NCI-H2227 (cell line): Measurements from ENCODE around the gene PIK3C2B.
"Not testable (repeated sequence)": the region's sequence is repeated elsewhere in the genome, so short reads cannot be mapped to it uniquely, and the experiment has no call there.

Experiments used
- DNase-seq: peaks from one replicate; lab custom pipeline; 2025; ENCODE audit not compliant: unreplicated experiment; lab: John Stamatoyannopoulos, UW

The PIK3C2B gene

DNA sequence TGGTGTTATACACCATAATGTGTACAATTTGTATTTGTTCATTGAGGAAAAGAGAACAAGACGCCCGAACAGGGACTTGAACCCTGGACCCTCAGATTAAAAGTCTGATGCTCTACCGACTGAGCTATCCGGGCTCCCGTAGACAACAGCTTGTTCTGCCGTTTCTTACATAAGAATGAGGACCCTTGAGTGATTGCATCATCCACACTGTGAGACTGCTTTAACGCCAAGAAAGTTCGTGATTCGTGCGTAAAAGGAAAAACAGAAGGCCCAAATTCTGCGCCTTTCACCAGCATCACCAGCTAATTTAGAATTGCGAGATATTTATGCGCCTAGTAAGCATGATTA, 12.3 kb upstream of the PIK3C2B start:
- peak; percentile 96 for DNase-seq

DNA sequence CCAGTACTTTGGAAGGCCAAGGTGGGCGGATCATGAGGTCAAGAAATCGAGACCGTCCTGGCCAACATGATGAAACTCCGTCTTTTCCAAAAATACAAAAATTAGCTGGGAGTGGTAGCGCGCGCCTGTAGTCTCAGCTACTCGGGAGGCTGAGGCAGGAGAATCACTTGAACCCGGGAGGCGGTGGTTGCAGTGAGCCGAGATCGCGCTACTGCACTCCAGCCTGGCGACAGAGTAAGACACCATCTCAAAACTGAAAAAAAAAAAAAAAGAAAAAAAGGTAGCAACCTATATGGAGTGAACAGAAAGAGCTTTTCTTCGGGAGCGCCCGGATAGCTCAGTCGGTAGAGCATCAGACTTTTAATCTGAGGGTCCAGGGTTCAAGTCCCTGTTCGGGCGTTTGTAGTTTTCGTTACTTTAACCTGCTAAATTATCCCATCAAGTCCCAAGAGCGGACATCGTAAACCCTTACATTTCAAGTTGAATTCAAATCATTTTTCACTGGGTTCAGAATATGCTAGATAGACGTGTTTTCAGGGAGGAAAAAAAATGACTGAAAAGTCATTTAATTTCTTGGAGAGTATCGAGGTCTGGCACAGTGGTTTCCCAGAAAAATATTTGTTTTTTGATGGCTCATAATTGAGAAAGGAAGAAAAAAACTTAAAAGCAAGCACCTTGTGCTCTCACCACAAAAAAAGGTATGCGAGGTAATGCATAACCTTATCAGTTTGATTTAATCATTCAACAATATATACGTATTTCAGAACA, 11.8 kb upstream of the PIK3C2B start:
- peak; percentile 90 for DNase-seq

- no peak for DNase-seq
Observed at GRCh38 chr1:204505674-204506200, 11.1 kb upstream of the PIK3C2B start.

DNA sequence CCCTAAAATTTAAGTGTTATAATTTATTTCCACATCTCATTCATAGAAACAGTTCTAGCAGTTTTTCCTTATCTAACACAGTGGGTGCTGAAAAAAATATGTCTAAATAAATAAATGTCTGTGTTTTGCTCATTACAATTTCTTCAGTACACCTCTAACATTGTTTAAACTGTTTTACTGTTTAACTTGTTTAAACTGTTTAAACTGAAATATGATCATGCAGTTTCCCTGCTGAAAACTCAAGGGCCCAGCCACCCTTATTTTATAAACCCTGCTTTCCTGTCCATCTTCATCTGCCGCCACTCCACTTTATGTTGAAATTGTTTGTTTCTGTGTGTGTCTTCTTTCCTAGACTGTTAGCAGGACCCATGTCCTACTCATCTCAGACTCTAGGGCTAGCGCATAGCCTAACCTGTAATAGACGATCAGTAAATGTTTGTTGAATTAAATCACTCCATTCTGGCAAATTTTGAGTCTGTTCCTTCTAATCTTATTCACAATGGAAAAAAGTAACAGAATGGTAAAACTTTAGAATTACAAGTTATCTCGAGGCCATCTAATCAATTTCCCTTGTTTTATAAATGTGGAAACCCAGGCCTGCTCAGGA, 9.4 kb upstream of the PIK3C2B start:
- peak; percentile 15 for DNase-seq

DNA sequence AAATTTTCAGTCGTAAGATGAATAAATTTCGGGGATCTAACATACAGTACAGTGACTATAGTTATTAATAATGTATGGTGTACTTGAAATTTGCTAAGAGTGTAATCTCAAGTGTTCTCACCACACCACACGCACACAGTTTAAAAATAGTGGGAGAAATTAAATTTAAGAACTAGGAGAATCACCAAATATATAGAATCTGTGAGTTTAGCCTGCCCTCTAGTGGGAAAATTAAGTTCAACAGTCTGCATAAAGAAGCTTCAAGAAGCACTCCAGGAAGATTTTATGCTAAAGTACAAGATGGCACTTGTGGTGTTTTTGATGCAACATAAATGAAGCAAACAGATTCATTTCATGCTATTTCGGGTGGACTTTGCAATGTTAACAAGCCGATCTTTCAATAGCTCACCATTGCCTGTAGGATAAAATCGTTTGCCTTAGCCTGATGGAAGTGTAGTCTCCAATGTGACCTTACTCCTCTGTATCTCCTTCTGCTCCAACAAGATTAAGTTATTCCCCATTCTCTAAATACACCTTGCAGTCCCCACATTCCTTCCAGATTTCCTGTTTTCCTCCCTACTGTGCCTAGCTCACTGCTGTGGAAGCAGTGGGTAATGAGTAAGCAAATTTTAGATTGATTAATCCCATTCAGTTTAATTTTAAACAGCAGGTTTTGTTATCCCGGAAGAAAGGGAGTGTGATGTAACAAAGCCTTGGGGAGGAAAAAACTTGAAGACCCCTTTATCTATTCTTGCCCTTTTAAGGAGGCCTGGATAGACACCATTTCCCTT, 8.7 kb upstream of the PIK3C2B start:
- peak; percentile 82 for DNase-seq

GRCh38 chr1:204502241-204502640, 7.6 kb upstream of the PIK3C2B start:
- DNase-seq = no peak

- DNase-seq = no peak
Observed at GRCh38 chr1:204499511-204500468, 5.2 kb upstream of the PIK3C2B start.

GRCh38 chr1:204498981-204499380, 4.4 kb upstream of the PIK3C2B start:
- DNase-seq = no peak

DNA sequence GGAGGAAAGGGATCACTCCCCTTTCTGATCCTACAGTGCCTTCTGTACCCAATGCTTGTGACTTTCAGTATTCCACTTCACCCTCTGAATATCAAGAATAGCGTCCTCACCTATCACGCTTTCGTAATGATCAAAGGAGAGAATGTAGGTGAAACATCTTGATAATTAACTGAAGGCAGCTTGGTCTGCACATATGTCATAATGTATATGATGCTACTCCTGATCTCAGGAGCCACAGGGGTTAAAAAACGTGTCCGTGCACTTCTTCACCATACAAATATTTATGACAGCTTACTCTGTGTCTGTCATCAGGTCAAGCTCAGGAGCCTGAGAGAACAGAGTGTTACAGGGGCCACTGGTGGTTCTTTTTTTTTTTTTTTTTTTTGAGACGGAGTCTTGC, 1.2 kb upstream of the PIK3C2B start:
- DNase-seq = no peak

DNA sequence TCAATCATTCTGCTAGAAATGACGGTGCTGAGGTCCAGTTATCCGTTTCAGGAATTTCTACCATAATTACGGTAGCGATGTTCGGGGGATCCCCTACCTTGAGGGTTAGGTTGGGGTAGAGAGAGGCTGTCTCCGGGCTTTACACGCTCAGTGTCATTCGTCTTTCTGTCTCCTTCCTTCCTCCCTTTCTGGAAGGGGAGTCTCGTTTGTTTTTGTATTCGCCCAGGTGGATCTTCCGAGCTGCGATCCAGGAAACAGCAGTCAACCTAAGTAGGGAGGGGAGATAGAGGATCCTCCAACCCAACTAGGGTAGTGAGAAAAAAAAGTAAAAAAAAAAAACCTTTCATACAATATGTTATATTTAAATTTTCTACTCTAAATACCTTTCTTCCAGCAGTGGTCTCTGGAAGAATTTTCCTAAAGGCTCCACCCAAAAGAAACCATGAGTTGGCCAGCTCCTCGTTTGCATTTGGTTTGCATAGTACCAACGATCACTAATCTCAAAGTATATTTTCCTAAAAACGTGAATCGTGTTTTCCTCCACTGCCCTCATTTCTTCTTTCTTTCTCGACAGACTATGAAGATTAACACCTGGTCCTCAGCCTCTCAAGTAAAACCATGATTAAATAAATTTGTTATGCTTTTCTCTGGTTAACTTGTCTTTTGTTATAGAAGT, 611 bp upstream of the PIK3C2B start:
- no peak for DNase-seq

DNA sequence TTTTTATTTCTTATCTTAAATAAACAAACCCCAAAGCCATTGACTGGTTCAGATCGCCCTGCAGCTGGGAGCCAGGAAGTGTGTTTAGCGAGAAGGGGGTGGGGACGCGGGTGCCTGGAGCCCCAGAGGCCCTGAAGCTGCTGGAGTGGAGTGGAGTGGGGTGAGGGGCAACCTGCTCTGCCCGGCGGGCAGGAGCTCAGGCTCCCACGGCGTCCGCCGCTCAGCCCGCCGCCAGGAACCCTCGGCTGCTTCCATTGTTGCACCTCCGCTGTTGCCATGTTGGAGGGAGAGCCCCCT, 673 bp downstream of the PIK3C2B start:
- peak; percentile 62 for DNase-seq

- peak; percentile 49 for DNase-seq
Observed at GRCh38 chr1:204493145-204493983, 1.2 kb downstream of the PIK3C2B start.

DNA sequence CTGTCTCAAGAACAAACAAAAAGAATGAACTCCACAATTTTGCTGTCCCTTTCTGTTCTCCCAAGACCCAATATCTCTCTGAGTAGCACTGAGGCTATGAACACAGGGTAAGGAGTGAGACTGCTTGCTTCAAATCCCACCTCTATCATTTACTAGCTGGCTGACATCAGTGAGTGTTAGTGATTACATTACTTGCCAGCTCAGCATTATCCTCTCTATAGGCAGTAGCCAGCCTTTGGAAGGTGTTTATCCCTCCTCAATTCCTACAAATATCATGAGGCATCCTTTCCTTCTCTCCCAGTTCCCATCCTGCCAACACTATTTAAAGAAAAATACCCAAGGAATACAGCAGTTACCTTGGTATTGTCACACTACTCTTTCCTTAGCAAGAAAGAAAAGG, 3.0 kb downstream of the PIK3C2B start:
- no peak for DNase-seq

DNA sequence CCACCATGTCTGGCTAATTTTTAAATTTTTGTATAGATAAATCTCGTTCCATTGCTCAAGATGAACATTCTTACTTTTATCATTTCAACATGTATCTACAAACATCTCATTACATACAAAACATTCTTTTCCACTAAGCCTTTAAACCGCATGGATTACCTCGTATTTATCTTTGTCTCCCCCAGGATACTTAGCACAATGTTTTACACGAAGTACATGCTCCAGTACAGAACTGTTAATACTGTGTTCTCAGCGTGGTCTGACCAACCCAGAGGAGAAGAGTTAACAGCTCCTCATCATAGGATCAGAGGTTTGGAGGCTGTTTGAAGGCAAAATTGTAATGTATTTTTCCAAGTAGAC, 7.4 kb downstream of the PIK3C2B start:
- DNase-seq = no peak

DNA sequence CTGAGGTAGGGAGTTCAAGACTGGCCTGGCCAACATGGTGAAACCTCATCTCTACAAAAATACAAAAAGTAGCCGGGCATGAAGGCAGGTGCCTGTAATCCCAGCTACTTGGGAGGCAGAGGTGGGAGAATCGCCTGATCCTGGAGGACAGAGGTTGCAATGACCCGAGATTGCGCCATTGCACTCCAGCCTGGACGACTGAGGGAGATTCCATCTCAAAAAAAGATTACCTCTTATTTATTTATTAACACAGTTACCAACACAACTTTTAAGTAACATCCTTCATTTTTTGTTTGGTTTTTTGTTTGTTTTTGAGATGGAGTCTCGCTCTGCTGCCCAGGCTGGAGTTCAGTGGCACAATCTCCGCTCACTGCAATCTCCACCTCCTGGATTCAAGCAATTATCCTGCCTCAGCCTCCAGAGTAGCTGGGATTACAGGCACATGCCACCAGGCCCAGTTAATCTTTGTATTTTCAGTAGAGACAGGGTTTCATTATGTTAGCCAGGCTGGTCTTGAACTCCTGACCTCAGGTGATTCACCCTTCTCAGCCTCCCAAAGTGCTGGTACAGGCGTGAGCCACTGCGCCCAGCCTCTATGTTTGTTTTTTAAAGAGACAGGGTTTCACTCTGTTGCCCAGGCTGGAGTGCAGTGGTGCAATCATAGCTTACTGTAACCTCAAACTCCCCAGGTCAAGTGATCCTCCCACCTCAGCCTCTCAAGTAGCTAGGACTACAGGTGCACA, 7.9 kb downstream of the PIK3C2B start:
- not testable (repeated sequence) for DNase-seq

DNA sequence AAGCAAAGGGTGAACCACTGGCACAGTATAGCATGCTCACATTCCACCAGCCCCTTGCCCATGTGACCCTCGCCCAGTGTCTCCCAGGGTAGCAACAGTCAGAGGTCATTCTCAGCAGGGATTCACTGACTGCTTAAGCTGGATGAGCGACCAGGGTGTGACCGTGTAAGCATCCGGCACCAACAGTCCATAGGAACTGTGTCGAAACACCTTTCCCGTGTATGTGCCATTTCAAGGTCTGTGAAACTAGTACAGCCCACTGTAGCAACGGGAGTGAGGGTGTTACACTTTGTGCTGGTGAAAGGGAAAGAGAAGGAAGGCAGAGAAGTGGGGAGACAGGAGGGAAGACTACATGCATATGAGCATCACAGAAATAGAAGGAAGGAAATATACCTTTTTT, 10.8 kb downstream of the PIK3C2B start:
- DNase-seq = no peak

DNA sequence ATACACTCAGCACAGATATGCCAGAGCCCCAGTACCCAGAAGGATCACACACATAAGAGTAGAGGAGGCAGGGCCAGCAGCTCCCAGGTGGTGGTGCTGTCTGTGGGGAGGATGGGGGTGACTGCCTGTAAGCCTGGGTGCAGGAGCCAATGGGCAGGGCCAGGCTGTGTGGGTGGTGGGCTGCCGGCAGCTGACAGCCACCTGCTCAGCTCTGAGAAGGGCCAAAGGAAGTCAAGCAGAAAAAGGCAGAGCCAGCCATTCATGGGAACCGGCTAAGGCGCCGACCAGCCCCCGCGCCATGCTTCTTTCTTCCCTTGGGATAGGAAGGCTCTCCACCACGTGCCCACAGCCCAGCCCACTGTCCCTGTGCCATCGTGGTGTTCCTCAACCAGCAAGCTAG, 14.1 kb downstream of the PIK3C2B start:
- DNase-seq = no peak

DNA sequence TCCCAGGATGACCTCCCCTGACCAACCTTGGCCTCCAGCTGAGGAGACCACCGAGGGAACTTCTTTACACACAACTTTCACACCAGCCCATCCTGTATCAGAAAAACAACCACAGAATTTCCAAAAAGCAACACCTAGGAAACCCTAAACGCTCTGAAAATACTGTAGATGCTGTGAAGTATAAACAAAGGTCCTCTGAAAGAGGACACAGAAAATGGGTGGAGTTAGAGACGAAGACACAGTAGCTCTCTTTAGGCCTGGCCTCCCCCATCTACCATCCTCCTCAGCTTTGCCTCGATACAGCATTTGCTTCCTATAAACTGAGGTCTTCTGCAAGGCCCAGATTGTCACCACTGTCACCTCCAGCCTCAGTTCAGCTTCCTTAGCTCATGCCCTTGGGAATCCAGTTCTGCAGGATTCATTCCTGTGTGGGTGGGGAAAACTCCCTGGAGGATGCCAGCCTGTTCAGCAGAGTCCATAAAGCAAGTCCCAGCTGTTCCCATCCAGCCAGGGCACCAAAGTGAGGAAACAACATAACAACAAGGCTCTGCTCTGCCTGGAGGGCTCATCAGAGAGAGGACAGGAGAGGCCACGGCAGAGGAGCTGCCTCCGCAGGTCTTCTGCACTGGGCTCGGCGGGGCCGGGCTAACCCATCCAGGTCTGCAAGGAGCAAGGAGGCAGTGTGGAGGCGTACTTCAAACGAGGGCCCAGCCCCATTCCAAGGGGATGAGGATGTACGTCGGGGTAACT, 15.0 kb downstream of the PIK3C2B start:
- no peak for DNase-seq
